ENCODE measurements around the gene CRTAC1.

Gene CRTAC1

GRCh38 chr10:97874332-97874731, 156.1 kb downstream of the CRTAC1 start:
- TF ChIP-seq CTCF (IDR thresholded peaks at IDR 0.05; ENCODE audit: insufficient read depth, low read depth, low read length, missing control alignments) = no peak
- no peak overlapping the region for H3K4me3 ChIP-seq (ENCODE audit: low read depth, low read length)
- DNase-seq (ENCODE audit: low read depth) = no peak

DNA sequence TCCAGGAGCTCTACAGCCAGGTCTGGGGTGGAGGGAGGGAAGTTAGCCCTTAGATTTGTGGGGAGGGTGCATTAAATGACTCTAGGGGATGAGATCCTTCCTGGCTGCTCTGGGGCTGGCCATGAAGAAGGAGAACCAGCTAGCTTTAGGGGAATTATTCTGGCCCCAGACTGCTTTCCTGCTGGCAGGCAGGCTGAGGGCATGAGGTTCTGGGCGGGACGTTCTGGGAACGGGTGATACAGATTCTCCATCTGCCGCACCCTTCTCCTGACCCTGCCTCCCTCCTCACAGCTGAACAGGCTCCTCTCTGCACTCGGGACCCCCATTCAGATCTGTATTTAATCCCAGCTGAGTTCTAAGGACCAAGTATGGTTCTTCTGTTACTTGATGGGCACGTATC, 156.9 kb downstream of the CRTAC1 start:
- H3K4me3 ChIP-seq (ENCODE audit: low read depth, low read length) = no peak overlapping the region
- DNase-seq (ENCODE audit: low read depth) = no peak
- TF ChIP-seq CTCF (IDR thresholded peaks at IDR 0.05; ENCODE audit: insufficient read depth, low read depth, low read length, missing control alignments) = no peak

- TF ChIP-seq CTCF (IDR thresholded peaks at IDR 0.05; ENCODE audit: insufficient read depth, low read depth, low read length, missing control alignments) = no peak
- no peak overlapping the region for H3K4me3 ChIP-seq (ENCODE audit: low read depth, low read length)
- DNase-seq (ENCODE audit: low read depth) = no peak
Measured at GRCh38 chr10:97870990-97871389, 159.4 kb downstream of the CRTAC1 start.

- no peak overlapping the region for H3K4me3 ChIP-seq (ENCODE audit: low read depth, low read length)
- DNase-seq (ENCODE audit: low read depth) = peak; percentile 78
Measured at GRCh38 chr10:97869091-97870042, 161.1 kb downstream of the CRTAC1 start.

GRCh38 chr10:97868134-97868685, 162.2 kb downstream of the CRTAC1 start:
- no peak for TF ChIP-seq CTCF (IDR thresholded peaks at IDR 0.05; ENCODE audit: insufficient read depth, low read depth, low read length, missing control alignments)
- no peak overlapping the region for H3K4me3 ChIP-seq (ENCODE audit: low read depth, low read length)
- DNase-seq (ENCODE audit: low read depth) = no peak

More at GRCh38 chr10:97869091-97870042, 161.1 kb downstream of the CRTAC1 start:
- TF ChIP-seq CTCF (IDR thresholded peaks at IDR 0.05; ENCODE audit: insufficient read depth, low read depth, low read length, missing control alignments) = peak; percentile 73

DNA sequence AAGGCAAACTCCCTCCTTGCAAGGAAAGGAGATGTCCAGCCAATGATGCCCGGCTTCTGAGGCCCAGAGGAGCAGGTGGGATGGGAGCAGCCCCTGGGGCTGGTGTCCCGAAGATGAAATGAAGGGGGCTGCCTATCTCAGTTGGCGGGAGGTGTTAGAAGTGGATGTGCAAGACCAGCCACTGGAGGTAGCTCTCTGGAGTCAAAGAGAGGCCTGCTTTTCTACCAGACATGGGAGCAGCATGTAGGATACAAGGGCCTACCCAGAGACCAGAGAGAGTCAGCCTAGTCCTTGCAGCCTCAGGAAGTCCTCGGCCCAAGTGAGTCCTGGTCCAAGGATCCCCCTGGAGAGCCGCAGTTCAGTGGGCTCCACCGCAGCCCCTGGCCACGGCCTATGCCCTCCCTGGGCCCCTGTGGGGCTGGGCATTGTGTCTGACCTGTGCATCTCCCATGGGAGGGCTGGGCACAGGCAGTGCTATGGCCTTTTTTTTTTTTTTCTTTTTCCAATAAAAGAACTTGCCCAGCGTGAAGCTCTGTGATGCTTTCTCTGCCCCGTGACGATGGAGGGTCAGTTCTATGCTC, 163.1 kb downstream of the CRTAC1 start:
- no peak for DNase-seq (ENCODE audit: low read depth)
- no peak for TF ChIP-seq CTCF (IDR thresholded peaks at IDR 0.05; ENCODE audit: insufficient read depth, low read depth, low read length, missing control alignments)
- H3K4me3 ChIP-seq (ENCODE audit: low read depth, low read length) = no peak overlapping the region
